ENCODE results near the gene KCNH8. TPM values are rescaled to one million over a fixed set of nuclear protein-coding genes. Genes with fewer than 3 reads are reported as not detected.

The KCNH8 gene
- total RNA-seq, 3 donors from 2014 or later (not counting 1 experiment from before 2014, with no cell fraction given), result 0.10 TPM; not detected in 2

DNA sequence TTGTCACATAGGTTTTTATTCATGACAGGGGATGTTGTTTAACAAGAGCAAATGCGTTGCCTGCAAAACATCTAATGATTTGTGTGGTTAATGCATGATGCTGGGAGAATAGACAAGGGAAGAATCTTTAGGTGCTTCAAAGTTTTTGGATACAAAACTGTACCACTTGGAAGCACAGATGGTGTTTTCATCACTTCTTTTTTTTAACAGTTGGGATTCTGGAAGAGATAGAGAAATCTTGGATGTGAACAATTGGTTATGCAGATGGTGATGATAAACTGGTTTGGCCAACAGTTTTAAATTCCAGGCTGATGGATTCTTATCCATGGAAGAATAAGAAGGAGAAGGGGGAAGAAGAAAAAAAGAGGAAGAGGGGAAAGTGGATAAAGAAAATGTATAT is 379.4 kb downstream of the KCNH8 start:
- no peak overlapping the region for H3K4me3 ChIP-seq (ENCODE audit: low read length)
- H3K27me3 ChIP-seq (ENCODE audit: control insufficient read depth, insufficient read depth, low read length), result no peaks in the 10 kb centered on the region
- no peaks in the 10 kb centered on the region for H3K9me3 ChIP-seq (ENCODE audit: control insufficient read depth, insufficient read depth, low read length)
- ATAC-seq (no peak), DNase-seq (no peak)
- H3K4me1 ChIP-seq (ENCODE audit: control insufficient read depth, insufficient read depth, low read length), result no peaks in the 10 kb centered on the region
- no peak overlapping the region for H3K27ac ChIP-seq (ENCODE audit: low read length)
- intact Hi-C loops (cut with micrococcal nuclease), result no loop called here
- no peaks in the 10 kb centered on the region for H3K36me3 ChIP-seq (ENCODE audit: control insufficient read depth, insufficient read depth, low read length)
- no peaks in the 10 kb centered on the region for H3K4me1 Mint-ChIP-seq
- TF ChIP-seq, protein P1, sequence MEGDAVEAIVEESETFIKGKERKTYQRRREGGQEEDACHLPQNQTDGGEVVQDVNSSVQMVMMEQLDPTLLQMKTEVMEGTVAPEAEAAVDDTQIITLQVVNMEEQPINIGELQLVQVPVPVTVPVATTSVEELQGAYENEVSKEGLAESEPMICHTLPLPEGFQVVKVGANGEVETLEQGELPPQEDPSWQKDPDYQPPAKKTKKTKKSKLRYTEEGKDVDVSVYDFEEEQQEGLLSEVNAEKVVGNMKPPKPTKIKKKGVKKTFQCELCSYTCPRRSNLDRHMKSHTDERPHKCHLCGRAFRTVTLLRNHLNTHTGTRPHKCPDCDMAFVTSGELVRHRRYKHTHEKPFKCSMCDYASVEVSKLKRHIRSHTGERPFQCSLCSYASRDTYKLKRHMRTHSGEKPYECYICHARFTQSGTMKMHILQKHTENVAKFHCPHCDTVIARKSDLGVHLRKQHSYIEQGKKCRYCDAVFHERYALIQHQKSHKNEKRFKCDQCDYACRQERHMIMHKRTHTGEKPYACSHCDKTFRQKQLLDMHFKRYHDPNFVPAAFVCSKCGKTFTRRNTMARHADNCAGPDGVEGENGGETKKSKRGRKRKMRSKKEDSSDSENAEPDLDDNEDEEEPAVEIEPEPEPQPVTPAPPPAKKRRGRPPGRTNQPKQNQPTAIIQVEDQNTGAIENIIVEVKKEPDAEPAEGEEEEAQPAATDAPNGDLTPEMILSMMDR (IDR thresholded peaks at IDR 0.05), result no peak
- H3K27ac Mint-ChIP-seq, result no peak overlapping the region
- no peaks in the 10 kb centered on the region for H3K27me3 Mint-ChIP-seq (ENCODE audit: low read depth in 2 of 2)
- no peak overlapping the region for H3K4me3 Mint-ChIP-seq
- no peaks in the 10 kb centered on the region for H3K36me3 Mint-ChIP-seq
- peaks cover 3 to 4% of the 10 kb centered on the region in 2 donors for H3K9me3 Mint-ChIP-seq
- 95% methylated on average over 1 of the region's 1 CpG for WGBS (ENCODE audit: insufficient coverage)

DNA sequence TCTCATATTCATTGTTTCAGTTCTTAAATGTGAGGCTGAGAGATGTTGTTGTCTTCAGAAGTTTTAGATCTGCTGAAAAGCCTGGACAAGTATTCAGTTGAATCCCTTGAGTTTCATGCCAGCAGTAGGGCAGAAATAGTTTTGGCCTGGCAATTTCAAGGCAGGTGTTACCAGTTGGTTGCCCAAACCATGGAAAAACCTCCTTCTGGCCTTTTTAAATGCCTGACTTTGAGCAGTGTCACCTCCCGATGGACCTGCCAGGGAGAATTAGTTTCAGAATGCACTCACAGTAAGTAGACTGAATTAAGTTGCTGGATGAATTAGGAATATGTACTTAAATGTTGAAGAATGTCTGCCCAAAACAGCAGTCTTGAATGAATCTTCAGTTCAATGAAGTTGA is 383.1 kb downstream of the KCNH8 start:
- H3K9me3 Mint-ChIP-seq, result peaks cover 2 to 6% of the 10 kb centered on the region in 2 donors
- H3K4me3 Mint-ChIP-seq, result no peak overlapping the region
- no peaks in the 10 kb centered on the region for H3K27me3 ChIP-seq (ENCODE audit: control insufficient read depth, insufficient read depth, low read length)
- no peaks in the 10 kb centered on the region for H3K36me3 ChIP-seq (ENCODE audit: control insufficient read depth, insufficient read depth, low read length)
- DNase-seq (no peak), ATAC-seq (no peak)
- H3K4me3 ChIP-seq (ENCODE audit: low read length), result no peak overlapping the region
- H3K27ac ChIP-seq (ENCODE audit: low read length), result no peak overlapping the region
- no peaks in the 10 kb centered on the region for H3K27me3 Mint-ChIP-seq (ENCODE audit: low read depth in 2 of 2)
- TF ChIP-seq, protein P1 (IDR thresholded peaks at IDR 0.05), result no peak
- intact Hi-C loops (cut with micrococcal nuclease), result no loop called here
- 80% methylated on average over 1 of the region's 1 CpG for WGBS (ENCODE audit: insufficient coverage)
- no peaks in the 10 kb centered on the region for H3K4me1 Mint-ChIP-seq
- H3K36me3 Mint-ChIP-seq, result no peaks in the 10 kb centered on the region
- H3K27ac Mint-ChIP-seq, result no peak overlapping the region
- H3K9me3 ChIP-seq (ENCODE audit: control insufficient read depth, insufficient read depth, low read length), result no peaks in the 10 kb centered on the region
- no peaks in the 10 kb centered on the region for H3K4me1 ChIP-seq (ENCODE audit: control insufficient read depth, insufficient read depth, low read length)

DNA sequence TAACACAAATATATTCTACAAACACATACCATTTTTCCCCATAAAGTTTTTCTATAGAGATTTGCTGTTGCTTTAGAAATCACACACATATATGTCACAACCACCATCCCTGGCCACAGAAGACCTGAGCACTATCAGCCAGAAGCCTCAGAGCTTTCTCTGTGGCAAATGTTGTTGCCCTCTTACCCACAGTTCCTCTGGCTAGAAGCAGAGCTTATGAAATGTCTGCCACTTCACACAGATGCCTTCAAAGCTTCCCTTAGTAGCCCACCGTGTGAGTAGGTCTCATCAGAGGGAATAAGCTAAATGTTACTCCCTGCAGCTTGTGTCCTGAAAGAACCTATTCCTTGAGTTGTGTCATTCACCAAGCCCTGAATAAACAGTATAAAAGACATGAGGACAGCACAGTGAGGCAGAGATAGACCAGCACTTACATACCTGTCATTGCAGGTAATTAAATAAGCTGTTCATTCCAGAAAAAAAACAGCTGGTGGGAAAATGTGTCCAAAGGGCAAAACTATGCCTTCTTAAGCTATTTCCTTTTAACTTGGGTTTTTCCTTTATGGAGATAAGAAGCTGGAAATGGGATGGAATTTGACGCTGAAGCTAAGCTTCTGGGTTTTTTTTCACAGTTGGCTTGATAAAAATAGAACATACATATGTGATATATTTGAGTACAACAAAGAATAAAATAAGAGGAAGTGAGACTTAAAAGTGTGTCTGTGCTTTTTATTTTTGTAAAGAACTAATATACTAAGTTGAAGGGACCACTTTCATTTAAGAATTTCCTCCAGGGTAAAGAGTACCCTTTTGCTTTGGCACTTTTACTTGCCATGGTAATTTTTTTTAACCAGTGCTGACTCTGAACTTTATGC is 391.4 kb downstream of the KCNH8 start:
- TF ChIP-seq, protein P1 (IDR thresholded peaks at IDR 0.05), result no peak
- WGBS (ENCODE audit: insufficient coverage), result 8% methylated on average over 2 of the region's 2 CpGs
- Histone ChIP-seq H3K27me3 (ENCODE audit: control insufficient read depth, insufficient read depth, low read length) (no peaks in the 10 kb centered on the region), H3K4me3 (ENCODE audit: low read length) (no peak overlapping the region), H3K27ac (ENCODE audit: low read length) (peak overlapping the region; percentile 59), H3K4me1 (ENCODE audit: control insufficient read depth, insufficient read depth, low read length) (peaks cover 5% of the 10 kb centered on the region), H3K36me3 (ENCODE audit: control insufficient read depth, insufficient read depth, low read length) (no peaks in the 10 kb centered on the region), H3K9me3 (ENCODE audit: control insufficient read depth, insufficient read depth, low read length) (no peaks in the 10 kb centered on the region)
- H3K4me1 Mint-ChIP-seq, result peaks cover 12 to 28% of the 10 kb centered on the region in 2 donors
- no peaks in the 10 kb centered on the region for H3K36me3 Mint-ChIP-seq
- no peaks in the 10 kb centered on the region for H3K27me3 Mint-ChIP-seq (ENCODE audit: low read depth in 2 of 2)
- peaks cover 0 to 2% of the 10 kb centered on the region in 2 donors for H3K9me3 Mint-ChIP-seq
- ATAC-seq, result peak in 1 of 3 donors; percentile 57
- no peak overlapping the region for H3K27ac Mint-ChIP-seq
- no peak for DNase-seq
- no peak overlapping the region for H3K4me3 Mint-ChIP-seq
- intact Hi-C loops (cut with micrococcal nuclease), result no loop called here

Data from natural killer cell (primary cell).